Measurements from ENCODE around the gene ACO2.
"Not testable (repeated sequence)": the region's sequence is repeated elsewhere in the genome, so short reads cannot be mapped to it uniquely, and the experiment has no call there.

Gene ACO2

DNA sequence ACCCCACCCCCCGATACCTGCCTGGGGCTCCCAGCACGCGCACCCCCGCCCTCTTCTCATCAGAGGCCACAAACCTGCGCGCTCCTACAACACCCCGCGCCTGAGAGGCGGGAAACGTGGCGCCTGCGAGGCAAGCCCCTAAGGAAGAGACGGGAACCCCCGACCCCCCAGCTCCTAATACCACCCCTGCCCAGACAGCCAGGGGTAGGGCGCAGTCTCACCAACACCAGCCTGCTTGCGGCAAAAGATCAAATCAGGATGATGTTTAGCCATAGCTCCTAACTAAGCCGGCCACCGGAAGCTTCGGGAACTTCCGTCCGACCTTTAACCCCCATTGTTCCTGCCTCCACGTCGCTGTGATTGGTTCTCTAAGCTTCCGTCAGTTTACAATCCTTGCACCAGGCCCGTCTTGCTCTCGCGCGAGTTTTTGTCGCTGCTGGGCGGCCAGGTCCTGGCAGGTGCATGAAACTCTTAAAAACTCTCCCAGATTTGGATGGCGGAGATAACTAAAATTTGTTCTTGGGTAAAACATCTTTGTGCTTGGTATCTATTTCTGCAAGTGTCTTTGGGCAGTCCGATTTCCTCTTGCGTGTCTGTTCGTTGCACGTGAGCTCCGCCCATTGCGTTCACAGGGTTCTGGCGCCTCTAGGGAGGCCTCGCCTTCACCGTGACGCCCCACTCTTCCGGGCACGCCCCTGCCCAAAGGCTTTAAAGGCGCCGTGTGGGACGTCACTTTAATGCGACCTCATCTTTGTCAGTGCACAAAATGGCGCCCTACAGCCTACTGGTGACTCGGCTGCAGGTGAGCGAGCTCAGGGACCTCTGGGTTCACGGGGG, at the start of gene ACO2, which contains the start of gene PHF5A:
Gene ACO2, plus strand, starts transcription at position 737 of the 837 bp plus-strand sequence. Its CDS starts 30 bp downstream, at position 767.
Gene PHF5A, minus strand, starts transcription at position 312 of the 837 bp plus-strand sequence. Its CDS starts 39 bp downstream, at position 273.
- DNase-seq = peak; percentile 99

DNA sequence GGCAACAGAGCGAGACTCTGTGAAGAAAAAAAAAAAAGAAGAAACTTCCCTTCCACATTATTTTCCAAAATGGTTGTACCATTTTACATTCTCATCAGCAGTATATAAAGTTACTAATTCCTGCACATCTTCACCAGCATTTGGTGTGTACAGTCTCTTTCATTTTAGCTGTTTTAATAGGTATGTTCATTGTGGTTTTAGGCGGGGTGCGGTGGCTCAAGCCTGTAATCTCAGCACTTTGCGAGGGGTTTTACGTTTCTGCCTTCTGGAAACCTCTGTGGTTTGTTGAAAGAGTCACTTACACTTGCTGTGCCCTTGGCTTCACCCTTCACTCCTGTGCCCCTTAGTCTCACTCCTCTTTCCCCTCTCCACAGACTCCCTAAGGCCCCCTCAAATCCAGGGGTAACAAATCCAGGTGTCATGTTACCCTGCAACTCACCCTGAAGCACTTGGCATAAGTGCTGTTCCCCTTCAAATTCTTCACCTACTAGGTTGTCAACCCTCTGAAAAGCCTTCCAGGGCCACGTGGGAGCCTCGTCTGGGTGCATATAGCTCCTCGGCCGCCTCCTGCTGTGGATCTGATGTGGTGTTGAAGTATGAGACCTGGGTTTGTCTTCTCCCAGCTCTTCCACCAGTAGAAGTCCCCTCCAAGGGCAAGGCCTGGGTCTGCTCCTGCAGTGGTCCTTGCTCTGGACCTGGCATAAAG, 43.1 kb upstream of the ACO2 start:
- DNase-seq = no peak

DNA sequence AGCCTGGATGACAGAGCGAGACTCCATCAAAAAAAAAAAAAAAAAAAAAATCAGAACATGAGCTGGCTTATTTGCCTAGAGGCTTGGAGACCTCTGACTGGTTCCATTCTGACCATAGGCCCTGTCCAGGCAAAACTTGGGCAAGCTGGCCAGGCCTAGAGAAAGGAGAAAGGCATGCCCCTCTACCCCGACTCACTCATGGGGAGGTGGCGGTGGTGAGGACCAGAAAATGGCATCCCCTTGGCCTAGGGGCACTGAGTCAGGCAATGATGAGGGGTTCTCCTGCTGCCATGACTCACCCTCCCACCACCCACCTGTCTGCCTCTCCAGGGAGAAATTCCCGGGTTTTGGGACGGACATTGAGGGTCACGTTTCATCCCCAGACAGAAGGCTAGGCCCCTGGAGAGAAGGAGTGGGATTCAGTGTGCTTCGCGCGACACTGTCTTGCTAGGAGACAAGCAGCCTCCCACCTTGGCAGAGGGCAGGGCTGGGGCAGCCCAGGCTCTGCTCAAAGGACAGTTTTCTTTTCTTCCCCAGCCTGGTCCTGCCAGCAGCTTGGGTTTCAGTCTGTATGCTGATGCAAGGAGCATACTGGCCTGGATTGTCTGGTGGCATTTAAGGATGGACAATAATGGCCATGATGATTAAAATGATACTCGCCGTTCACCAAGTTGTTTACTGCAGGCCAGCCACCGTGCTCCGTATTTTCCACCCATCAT, 39.5 kb upstream of the ACO2 start:
- DNase-seq = no peak

DNA sequence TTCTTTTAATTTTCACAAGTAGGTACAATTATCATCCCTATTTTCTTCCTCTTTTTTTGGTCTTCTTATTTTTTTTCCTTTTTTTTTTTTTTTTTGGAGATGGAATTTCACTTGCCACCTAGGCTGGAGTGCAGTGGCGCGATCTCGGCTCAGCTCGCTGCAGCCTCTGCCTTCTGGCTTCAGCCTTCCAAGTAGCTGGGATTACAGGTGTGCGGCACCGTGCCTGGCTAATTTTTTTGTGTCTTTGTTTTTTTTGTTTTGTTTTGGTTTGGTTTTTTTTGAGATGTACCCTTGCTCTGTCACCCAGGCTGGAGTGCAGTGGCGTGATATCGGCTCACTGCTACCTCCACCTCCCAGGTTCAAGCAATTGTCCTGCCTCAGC, 39.0 kb upstream of the ACO2 start:
- no peak for DNase-seq

DNA sequence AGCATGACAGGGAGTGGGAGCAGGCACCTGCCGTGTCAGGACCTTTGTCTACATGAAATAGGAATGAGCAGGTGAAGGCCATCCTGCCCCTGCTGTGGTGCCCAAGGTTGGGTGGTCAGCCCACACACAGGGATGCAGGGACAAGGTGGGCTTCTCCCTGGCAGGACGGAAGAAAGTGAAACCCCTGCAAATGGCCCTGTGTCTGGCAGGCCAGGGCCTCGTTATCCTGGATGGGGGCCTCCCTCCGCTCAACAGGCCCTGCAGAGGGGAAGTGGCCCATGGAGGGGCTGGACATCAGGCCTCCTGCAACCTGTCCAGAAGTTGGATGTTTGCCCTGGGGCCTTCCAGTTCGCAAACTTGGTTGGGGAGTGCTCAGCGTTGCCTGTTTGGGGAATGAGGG, 37.3 kb upstream of the ACO2 start:
- no peak for DNase-seq

DNA sequence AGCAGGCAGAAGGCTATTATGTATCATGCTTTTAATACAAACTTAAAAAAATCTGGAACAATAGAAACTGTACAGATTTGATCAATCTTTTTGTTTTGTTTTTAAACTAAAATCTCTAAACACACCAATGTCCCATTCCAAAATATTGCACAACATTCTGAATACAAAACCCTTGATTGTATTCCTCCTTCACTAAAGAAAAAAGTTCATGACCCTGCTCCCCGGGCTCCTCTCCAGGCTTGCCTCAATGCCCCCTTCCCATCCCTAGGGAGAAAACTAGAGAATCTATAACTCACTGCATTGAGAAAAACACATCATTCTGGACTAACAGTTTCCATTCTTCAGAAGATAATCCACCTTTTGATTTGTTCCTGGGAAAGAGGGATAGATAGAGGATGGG, 35.4 kb upstream of the ACO2 start:
- not testable (repeated sequence) for DNase-seq

DNA sequence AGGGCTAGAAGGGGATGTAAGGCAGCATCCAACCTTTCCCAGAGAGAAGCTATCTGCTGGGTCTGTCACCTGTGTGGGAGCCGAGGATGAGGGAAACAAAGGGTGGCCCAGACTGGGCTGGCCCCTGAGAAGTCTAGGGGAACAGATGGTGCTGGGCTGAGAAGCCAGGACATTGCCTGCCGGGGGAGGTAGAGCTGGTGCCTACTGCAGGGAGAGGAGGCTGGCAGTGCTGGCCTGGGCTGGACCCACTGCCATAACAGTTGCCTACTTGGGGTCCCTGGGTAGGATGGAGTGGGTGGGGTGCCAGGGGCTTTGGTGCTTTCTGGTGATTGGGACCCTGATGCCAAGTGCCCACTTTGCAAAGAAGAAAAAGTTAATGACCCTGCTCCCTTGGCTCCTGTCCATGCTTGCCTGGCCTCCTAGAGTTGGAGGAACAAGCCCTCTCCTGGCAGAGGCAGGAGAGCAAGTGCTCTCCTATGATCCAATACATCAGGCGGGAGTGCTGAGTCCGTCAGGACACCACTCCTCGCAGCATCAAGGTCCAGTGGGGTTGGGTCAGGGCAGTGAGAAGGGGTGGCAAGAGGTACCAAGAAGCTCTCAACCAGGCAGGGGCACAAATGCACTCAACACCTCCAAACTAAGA, 34.4 kb upstream of the ACO2 start:
- not testable (repeated sequence) for DNase-seq

DNA sequence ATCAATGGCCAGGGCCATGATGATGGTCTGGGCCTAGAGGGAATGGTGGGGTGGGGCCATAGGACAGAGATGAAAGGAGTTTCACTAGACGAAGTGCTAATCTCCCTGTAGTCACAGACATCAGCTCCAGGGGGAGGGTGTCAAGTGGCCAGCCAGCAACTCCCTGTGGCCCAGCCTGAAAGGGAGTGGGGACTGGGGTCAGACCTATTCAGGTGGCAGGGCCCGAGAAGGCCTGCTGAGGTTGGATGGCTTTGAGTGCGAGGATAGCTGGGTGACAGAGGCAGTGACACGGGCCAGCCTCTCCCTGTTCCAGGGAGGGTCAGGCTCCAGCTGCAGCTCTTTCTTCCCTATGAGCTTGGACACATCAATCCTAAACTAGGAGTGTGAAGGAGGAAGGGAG, 33.4 kb upstream of the ACO2 start:
- DNase-seq = no peak

DNA sequence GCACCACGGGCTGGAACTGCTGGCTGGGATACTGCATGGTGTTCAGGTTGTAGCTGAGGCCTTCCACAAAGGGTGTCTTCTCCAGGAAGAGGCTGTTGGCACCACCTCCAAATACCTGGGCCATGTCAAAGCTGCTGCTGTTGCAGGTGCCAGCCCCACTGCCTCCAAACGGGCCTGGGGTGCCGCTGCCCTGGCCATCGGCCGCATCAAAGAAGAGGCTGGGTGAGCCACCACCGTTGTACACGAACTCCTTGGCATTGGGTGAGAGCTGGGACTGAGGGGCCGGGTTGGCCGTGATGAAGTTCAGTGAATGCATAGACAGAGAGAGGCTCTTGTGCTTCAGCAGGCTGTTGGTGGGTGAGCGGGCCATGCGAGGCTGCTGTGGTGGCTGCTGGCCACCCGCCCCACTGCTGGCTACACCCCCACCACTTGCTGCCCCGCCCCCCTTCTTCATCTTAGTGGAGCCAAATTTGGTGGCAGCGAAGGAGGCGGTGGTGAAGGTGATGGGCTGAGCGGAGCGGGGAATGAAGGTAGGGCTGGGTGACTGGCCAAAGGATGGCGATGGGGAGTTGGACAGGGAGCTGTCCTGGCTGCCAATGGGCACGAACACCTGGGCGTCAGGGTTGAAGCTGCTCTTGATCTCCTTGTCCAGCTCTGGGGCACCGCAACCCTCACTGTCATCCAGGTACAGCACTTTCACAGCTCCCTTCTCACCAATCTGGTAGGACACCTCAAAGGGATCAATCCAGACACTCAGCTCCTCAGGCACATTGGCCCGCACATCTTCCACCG, 32.4 kb upstream of the ACO2 start:
- DNase-seq = no peak

DNA sequence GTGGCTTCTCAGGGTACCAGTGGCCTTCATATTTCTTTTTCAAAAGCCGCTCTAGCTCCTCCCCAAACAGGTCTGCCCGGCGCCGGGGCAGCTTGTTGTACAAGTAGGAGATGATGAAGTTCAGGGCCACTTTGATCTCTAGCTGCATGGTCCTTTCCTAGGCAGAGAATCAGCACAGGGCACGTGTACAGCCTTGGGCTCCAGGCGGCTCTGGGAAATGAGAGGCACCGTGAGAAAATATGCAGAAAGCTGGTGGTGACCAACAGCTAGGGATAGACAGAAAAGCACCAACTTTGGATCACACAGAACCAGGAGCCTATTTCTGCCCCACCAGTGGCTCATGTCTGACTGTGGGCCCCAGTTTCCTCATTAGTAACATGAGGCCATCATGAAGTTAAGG, 31.7 kb upstream of the ACO2 start:
- DNase-seq = no peak

DNA sequence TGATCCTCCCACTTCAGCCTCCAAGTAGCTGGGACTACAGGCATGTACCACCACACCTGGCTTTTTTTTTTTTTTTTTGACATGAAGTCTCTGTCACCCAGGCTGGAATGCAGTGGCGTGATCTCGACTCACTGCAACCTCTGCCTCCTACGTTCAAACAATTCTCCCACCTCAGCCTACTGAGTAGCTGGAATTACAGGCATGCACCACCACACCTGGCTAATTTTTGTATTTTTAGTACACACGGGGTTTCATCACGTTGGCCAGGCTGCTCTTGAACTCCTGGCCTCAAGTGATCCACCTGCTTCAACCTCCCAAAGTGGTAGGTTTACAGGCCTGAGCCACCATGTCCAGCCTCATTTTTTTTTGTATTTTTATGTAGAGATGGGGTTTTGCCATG, 28.4 kb upstream of the ACO2 start:
- DNase-seq = not testable (repeated sequence)

DNA sequence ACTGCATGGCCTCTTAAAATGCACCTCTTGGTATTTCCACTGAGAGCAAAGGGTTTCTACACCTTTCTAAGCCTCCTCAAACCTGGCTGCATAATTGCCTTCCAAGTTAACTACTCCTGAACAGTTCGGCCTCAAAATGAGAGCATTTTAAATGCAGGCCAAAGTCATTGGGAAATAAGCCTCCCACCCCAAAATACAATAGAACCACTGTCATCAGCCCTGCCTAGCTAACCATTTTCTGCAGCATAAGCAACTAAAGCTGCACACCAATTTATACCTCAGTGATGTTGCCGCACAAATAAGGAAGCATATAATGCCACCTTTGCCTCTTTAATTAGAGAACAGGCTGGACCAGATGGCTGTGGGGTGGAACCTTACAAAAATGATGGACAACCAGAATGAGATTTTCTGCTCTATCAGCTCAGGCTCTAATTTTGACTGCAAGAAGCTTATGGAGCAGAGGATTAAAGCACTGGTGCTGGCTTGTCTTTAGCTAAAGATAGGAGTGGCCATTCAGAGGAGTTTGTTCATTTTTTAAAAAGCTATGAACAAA, 26.6 kb upstream of the ACO2 start:
- DNase-seq = no peak

DNA sequence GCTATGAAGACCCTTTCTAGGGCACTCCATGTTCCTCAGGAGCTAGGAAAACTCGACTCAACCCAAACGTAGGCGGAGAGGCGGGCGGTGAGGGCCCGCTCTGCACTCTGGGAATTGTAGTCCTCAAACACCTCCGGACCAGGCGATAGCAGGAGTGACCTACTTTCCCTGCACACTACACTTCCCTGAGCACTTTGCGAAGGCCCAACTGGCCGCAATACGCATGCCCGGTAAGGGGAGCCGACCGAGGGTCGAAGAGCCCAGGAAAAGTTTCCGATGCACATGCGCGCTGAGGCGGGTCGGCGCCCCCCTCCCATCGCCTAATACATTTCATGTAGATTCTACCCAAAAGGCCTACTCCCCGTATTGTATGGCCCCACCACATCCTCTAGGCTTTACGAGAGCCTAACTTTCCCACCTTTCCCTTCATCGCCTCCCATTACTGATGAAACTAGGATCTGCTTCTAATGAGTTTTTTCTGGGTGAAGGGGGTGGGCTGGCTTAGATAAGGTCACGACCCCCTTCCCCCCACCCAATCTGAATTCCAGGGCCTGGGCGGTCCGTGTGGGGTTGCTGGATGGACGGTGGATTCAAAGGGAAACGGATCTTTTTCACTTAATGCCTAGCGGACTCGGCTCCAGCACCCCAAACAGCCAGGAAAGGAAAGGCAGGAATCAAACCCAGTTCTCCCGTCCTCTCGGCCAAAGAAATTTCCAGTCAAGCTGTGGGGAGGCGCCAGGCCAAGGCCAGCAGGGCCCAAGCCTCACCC, 24.4 kb upstream of the ACO2 start:
- DNase-seq = peak; percentile 95

DNA sequence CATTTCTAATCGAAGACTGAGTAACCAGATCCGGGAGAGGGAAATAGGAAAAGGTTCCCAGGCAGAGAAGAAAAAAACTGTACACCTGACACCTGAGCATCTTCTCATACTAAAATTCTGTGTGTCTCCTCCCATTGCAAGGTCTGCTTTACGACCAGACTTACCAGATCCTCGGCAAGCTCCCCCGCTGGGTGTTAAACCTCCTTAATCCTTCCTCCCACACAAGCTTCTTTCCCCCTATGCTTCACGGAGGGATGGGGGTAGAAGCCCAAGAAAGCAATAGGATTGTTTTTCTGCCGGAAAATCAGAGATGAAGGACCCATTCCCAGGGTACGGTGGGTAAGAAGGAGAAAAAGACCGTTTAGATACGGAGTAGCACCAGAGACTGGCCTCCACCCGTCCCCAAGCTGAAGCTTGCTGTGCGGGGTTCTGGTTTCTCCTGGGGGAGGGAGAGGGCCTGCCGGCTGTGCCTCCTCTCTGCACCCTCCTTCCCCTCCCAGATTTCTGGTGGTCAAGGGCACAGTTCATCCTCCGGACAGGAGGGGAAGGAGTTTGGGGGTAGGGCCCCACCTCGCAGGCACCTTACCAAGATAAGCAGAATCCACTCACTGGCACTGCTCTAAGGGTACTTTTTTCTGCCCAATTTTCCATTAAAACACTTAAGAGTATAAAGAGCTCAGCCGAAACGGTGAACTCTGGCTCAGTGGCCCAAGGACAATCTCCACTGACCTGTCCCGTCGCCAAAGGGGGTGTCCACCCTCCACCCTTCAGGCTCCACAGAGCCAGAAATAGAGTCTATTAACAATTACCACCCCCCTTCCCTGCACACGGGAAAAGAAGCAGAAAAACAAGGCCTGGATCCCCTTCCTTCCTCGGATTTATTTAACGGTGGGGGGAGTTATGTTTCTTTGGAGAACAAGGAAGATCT, 23.5 kb upstream of the ACO2 start:
- peak; percentile 49 for DNase-seq

DNA sequence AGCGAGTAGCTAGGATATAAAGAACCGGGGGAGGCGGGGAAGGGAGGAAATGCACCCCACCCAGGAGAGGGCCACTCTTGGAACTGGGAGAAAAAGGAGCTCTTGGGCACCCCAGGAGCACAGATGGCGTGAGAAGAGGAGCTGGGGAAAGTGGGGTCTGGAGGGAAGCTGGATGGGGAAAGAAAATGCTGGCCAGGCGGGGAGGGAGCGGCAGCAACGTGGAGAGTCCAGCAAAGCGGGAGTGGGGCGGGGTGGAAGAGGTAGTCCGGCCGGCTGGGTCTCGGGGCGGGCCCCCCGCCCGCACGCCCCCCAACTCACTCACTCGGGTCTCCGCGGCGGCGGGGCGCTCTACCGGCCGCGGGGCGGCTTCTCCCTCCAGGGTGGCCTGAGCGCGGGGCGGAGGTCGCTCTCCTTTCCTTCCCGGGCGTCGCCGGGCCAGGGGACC, 22.8 kb upstream of the ACO2 start:
- DNase-seq = peak; percentile 39

DNA sequence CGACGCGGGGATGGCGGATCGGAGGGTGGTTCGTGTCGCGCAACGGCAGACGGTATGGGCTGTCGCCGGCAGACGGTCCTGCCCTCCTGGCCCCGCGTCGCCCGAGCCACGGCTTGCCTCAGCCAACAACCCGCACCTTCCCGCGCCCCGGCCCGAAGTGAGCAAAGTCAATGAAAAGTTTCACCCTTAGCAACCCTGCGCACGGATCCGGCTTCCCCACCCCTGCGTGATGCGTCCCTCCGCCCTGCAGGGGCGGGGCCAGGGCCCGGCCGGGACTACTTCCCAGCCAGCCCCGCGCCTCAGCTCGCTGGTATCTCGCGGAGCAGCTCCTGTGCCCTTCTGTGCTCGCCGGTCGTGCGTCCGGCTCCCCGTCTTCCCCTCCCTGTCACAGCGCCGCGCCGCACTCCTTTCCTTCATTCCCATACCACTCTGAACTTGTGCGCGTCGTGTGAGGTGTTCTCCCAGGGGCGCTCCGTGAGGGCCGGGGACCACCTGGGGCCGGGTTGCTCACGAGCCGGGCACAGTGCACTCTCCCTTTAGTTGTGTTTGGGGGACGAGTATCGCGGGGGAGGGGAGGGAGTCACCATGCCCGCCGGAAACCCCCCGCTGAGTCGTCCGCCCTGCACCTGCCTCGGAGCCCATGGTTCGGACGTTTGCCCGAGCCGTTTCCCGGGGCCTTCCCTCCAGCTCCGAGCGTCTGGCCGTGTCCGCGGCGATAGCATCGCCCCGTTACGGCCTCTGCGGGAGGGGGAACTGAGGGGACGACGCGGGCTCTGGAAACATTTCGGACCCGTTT, 22.1 kb upstream of the ACO2 start, which contains the start of gene TOB2:
Gene TOB2, minus strand, starts transcription at position 163 of the 796 bp plus-strand sequence. CDS start 9,456 bp downstream, outside the sequence.
- DNase-seq = peak; percentile 97

DNA sequence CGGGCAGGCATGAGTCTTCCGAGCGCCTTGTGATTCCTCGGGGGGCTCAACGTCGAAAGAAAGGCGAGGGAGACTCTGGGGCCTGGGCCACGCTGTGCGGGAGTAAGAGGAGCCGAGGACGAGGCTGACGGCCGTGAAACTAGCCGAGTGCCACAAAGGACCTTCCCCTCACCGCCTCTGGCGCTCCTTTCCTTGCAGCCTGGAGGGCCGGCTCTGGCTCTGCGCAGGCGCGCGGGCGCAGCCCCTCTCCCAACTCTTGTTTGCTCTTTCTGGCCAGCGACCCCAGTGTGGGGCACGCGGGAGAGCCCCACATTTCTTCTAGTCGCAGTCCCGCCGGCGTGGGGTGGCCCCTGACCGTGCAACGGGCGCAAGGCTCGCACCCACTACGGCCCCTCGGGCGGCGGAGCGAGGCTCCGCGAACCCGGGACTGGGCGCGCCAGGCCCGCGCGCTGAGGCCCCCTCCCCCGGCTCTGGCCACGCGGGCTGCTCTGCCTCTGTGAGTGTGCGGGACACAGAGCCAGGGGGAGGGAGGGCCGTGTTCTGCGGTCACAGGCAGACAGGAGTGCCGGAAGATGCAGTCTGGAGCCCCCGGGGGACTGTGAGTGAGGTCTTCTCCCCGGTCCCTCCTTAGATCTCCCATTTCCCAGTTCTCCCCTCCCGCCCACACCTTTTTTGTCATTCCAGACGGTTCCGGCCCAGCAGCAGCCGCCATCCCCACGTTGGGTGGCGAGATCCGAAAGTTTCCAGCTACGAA, 21.3 kb upstream of the ACO2 start:
- peak; percentile 82 for DNase-seq

Data from hematopoietic multipotent progenitor cell treated with erythropoietin and hydrocortisone succinate and interleukin-3 and kit ligand, for 6 days (in vitro differentiated cells).